CD4-positive, alpha-beta T cell treated with Interleukin-15 for 4 hours (primary cell): ENCODE data around the gene DDX11.
A peak's percentile ranks its signal among the peaks of the same experiment; 100 is the strongest.
"Not testable (repeated sequence)": the region's sequence is repeated elsewhere in the genome, so short reads cannot be mapped to it uniquely, and the experiment has no call there.

Experiments
- DNase-seq: peaks from one replicate; pipeline ENCODE4 v3.0.0-alpha.2; 2020; ENCODE audit warnings: low spot score

The DDX11 gene

GRCh38 chr12:31099434-31099833 lies 25.8 kb downstream of the DDX11 start:
- DNase-seq, result not testable (repeated sequence)

- DNase-seq, result not testable (repeated sequence)
Observed at GRCh38 chr12:31100503-31101208, 27.0 kb downstream of the DDX11 start.

GRCh38 chr12:31102125-31102524 lies 28.5 kb downstream of the DDX11 start:
- DNase-seq, result not testable (repeated sequence)

- not testable (repeated sequence) for DNase-seq
Observed at GRCh38 chr12:31102596-31102995, 28.9 kb downstream of the DDX11 start.

- DNase-seq, result not testable (repeated sequence)
Observed at GRCh38 chr12:31103561-31103975, 29.9 kb downstream of the DDX11 start.

- not testable (repeated sequence) for DNase-seq
Observed at GRCh38 chr12:31104220-31104619, 30.6 kb downstream of the DDX11 start.

- not testable (repeated sequence) for DNase-seq
Observed at GRCh38 chr12:31104773-31105172, 31.1 kb downstream of the DDX11 start.

- DNase-seq, result no peak
Observed at GRCh38 chr12:31105668-31106067, 32.0 kb downstream of the DDX11 start.

GRCh38 chr12:31106101-31106803 lies 32.6 kb downstream of the DDX11 start:
- no peak for DNase-seq

GRCh38 chr12:31109773-31110172 lies 36.1 kb downstream of the DDX11 start:
- not testable (repeated sequence) for DNase-seq

GRCh38 chr12:31110263-31110662 lies 36.6 kb downstream of the DDX11 start:
- not testable (repeated sequence) for DNase-seq

GRCh38 chr12:31115092-31115601 lies 41.5 kb downstream of the DDX11 start:
- not testable (repeated sequence) for DNase-seq

- not testable (repeated sequence) for DNase-seq
Observed at GRCh38 chr12:31116846-31117202, 43.2 kb downstream of the DDX11 start.

GRCh38 chr12:31117203-31118011 lies 43.7 kb downstream of the DDX11 start:
- DNase-seq, result peak; percentile 41

- DNase-seq, result no peak
Observed at GRCh38 chr12:31118347-31119191, 44.9 kb downstream of the DDX11 start.

- no peak for DNase-seq
Observed at GRCh38 chr12:31119192-31119802, 45.6 kb downstream of the DDX11 start.

GRCh38 chr12:31119803-31120211 lies 46.1 kb downstream of the DDX11 start:
- DNase-seq, result no peak

GRCh38 chr12:31120392-31121008 lies 46.8 kb downstream of the DDX11 start:
- DNase-seq, result no peak

GRCh38 chr12:31121022-31121728 lies 47.5 kb downstream of the DDX11 start:
- not testable (repeated sequence) for DNase-seq

- no peak for DNase-seq
Observed at GRCh38 chr12:31122481-31122880, 48.8 kb downstream of the DDX11 start.
